ENCODE measurements around the gene PRRC2C.

- no peak for TF ChIP-seq ATF3 (CRISPR knock-in tag; IDR thresholded peaks at IDR 0.05)
- TF ChIP-seq CTCF (CRISPR knock-in tag; IDR thresholded peaks at IDR 0.05), result no peak
- TF ChIP-seq POLR2AphosphoS5 (IDR thresholded peaks at IDR 0.05; ENCODE audit: low read depth, low read length), result no peak
- no peak for TF ChIP-seq ZSCAN21 (CRISPR knock-in tag; IDR thresholded peaks at IDR 0.05; ENCODE audit: borderline replicate concordance)
Observed at GRCh38 chr1:171500304-171500703, 15.0 kb downstream of the PRRC2C start.

Data from HepG2 (cell line).